OCI-LY7 (cell line): ENCODE results near the gene TMEM270. TPM values are rescaled to one million over a fixed set of nuclear protein-coding genes. Genes with fewer than 3 reads are reported as not detected.
"Not testable (repeated sequence)": the region's sequence is repeated elsewhere in the genome, so short reads cannot be mapped to it uniquely, and the experiment has no call there.

Experiments used
- BruUV-seq: library from RNA; stranded (reverse); fragments of 400-500 nt; replicated peaks from 2 replicates; lab custom pipeline; 2021; lab: Mats Ljungman, UMichigan
- CTCF ChIA-PET: fragments of 300-600 bp; sonication (Branson Sonifier 250); formaldehyde crosslinking; loops from one replicate; lab custom pipeline; 2022; ENCODE audit warnings: antibody characterized with exemption; ENCODE audit not compliant: unreplicated experiment; lab: Charles Lee
- POLR2A ChIA-PET: fragments of 300-600 bp; sonication (Branson Sonifier 250); formaldehyde crosslinking; loops from one replicate; lab custom pipeline; 2022; ENCODE audit warnings: antibody characterized with exemption; lab: Charles Lee
- DNase-seq: peaks from one replicate; pipeline ENCODE4 v3.0.0-alpha.2; 2015; ENCODE audit warnings: low spot score
- H2AFZ ChIP-seq: fragments of 200-600 bp; sonication (generic), shearing (Covaris generic); 2 replicates; pipeline ENCODE4 v1.6.1; 2014; ENCODE audit warnings: mild to moderate bottlenecking, antibody characterized with exemption, low read length, moderate library complexity
- H3K27ac ChIP-seq: fragments of 200-600 bp; sonication (generic); 2 replicates; pipeline ENCODE4 v1.5.1; 2014; ENCODE audit warnings: mixed run types, low read depth, mild to moderate bottlenecking, moderate library complexity, low read length, inconsistent platforms; ENCODE audit not compliant: poor library complexity, severe bottlenecking
- H3K36me3 ChIP-seq: fragments of 200-600 bp; sonication (generic); 2 replicates; pipeline ENCODE4 v1.6.1; 2014; ENCODE audit warnings: mild to moderate bottlenecking, antibody characterized with exemption, low read length, moderate library complexity, mixed read lengths; ENCODE audit not compliant: insufficient read depth
- H3K4me1 ChIP-seq: fragments of 200-600 bp; sonication (generic); 2 replicates; pipeline ENCODE4 v1.5.1; 2014; ENCODE audit warnings: mild to moderate bottlenecking, low read length; ENCODE audit not compliant: insufficient read depth, poor library complexity, severe bottlenecking
- H3K4me2 ChIP-seq: fragments of 200-600 bp; sonication (generic); 2 replicates; pipeline ENCODE4 v1.6.1; 2014; ENCODE audit warnings: mild to moderate bottlenecking, low read length
- H3K4me3 ChIP-seq: fragments of 200-600 bp; sonication (generic); 2 replicates; pipeline ENCODE4 v1.5.1; 2014; ENCODE audit warnings: mild to moderate bottlenecking, low read depth, low read length; ENCODE audit not compliant: poor library complexity, severe bottlenecking
- H3K79me2 ChIP-seq: fragments of 200-600 bp; sonication (generic); 2 replicates; pipeline ENCODE4 v1.6.1; 2016; ENCODE audit warnings: low read depth, mild to moderate bottlenecking, low read length, moderate library complexity, mixed read lengths; ENCODE audit not compliant: insufficient read depth
- H3K9me2 ChIP-seq: fragments of 200-600 bp; sonication (generic); 2 replicates; pipeline ENCODE4 v1.6.1; 2016; ENCODE audit warnings: mild to moderate bottlenecking, low read length, mixed read lengths; ENCODE audit not compliant: insufficient read depth
- H3K9me3 ChIP-seq: fragments of 200-600 bp; sonication (generic); 2 replicates; pipeline ENCODE4 v1.6.1; 2014; ENCODE audit warnings: mild to moderate bottlenecking, mixed run types, low read length, mixed read lengths
- H4K20me1 ChIP-seq: fragments of 200-600 bp; sonication (generic); 2 replicates; pipeline ENCODE4 v1.6.1; 2014; ENCODE audit warnings: mild to moderate bottlenecking, antibody characterized with exemption, low read length, moderate library complexity, mixed read lengths; ENCODE audit not compliant: insufficient read depth
- EZH2phosphoT487 ChIP-seq: fragments of 200-600 bp; sonication (generic); IDR thresholded peaks from 2 replicates; pipeline ENCODE4 v1.6.1; 2018; ENCODE audit warnings: low read depth, borderline replicate concordance, mild to moderate bottlenecking, mixed run types, antibody characterized with exemption, low read length, moderate library complexity, mixed read lengths
- intact Hi-C: fragments of 100-400 bp; cut with micrococcal nuclease; formaldehyde crosslinking; loops from one replicate; pipeline ENCODE4 v1.10.0; 2022; ENCODE audit not compliant: unreplicated experiment
- total RNA-seq, 2 experiments: library from RNA; depleted of rRNA in 1 of 2; stranded (reverse); fragments of >200 nt in 1 of 2; shearing (Covaris generic) in 1 of 2; gene quantifications; 2 replicates each; pipeline ENCODE4 v1.2.3, GENCODE V29; 2014 to 2022
- TF ChIP-seq, protein P1 (sequence below): fragments of 200-600 bp; sonication (generic); conservative IDR thresholded peaks from 2 replicates; pipeline ENCODE4 v1.5.1; 2014; ENCODE audit warnings: mild to moderate bottlenecking, antibody characterized with exemption, low read length, moderate library complexity, mixed read lengths

The TMEM270 gene
- total RNA-seq, 2 experiments from 2014 or later: not detected

DNA sequence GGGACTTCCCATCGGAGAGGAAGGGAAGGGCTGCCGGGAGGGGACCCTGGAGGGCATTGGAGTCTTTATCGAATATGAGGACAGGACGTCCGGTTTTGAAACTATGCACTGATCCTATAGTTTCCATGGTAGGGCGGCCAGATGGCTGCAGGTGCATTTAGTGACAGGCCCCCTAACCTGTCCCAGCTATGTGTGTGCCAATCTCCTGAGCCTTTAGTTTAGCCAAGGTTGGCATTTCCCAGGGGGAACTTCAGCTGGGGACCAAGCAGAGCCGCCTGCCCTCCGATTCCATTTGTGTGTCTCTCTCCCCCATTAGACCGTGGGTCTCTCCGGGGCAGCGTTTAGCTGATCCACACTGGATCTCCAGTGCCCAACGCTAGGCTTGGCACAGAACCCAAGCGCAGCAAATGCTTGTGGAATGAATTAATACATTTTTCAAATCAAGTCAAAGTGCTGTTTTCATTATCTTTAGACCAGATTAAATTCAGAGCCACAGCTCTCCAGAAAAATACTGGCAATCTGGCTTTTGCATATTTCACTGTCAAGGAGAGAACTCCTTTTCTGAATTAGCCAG is 19.9 kb downstream of the TMEM270 start:
- H3K27ac ChIP-seq: no peak overlapping the region
- no peak overlapping the region for H2AFZ ChIP-seq
- no peak for DNase-seq
- no peaks in the 10 kb centered on the region for H3K79me2 ChIP-seq
- POLR2A ChIA-PET: no interaction called here
- H3K36me3 ChIP-seq: no peaks in the 10 kb centered on the region
- intact Hi-C loops: no loop called here
- no peaks in the 10 kb centered on the region for H3K4me1 ChIP-seq
- H3K4me2 ChIP-seq: no peak overlapping the region
- no peak overlapping the region for H3K4me3 ChIP-seq
- CTCF ChIA-PET: no interaction called here
- H4K20me1 ChIP-seq: no peaks in the 10 kb centered on the region
- no TSS peak for BruUV-seq
- no peak for TF ChIP-seq EZH2phosphoT487
- TF ChIP-seq, protein P1, sequence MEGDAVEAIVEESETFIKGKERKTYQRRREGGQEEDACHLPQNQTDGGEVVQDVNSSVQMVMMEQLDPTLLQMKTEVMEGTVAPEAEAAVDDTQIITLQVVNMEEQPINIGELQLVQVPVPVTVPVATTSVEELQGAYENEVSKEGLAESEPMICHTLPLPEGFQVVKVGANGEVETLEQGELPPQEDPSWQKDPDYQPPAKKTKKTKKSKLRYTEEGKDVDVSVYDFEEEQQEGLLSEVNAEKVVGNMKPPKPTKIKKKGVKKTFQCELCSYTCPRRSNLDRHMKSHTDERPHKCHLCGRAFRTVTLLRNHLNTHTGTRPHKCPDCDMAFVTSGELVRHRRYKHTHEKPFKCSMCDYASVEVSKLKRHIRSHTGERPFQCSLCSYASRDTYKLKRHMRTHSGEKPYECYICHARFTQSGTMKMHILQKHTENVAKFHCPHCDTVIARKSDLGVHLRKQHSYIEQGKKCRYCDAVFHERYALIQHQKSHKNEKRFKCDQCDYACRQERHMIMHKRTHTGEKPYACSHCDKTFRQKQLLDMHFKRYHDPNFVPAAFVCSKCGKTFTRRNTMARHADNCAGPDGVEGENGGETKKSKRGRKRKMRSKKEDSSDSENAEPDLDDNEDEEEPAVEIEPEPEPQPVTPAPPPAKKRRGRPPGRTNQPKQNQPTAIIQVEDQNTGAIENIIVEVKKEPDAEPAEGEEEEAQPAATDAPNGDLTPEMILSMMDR: no peak
- H3K9me2 ChIP-seq: no peaks in the 10 kb centered on the region
- no peaks in the 10 kb centered on the region for H3K9me3 ChIP-seq

- Histone ChIP-seq H3K36me3 (no peaks in the 10 kb centered on the region), H2AFZ (no peak overlapping the region), H3K9me2 (no peaks in the 10 kb centered on the region), H3K27ac (no peak overlapping the region), H3K79me2 (no peaks in the 10 kb centered on the region), H3K4me1 (no peaks in the 10 kb centered on the region), H3K4me2 (no peak overlapping the region), H3K9me3 (no peaks in the 10 kb centered on the region), H3K4me3 (no peak overlapping the region), H4K20me1 (no peaks in the 10 kb centered on the region)
- no peak for DNase-seq
- no TSS peak for BruUV-seq
- intact Hi-C loops: no loop called here
- POLR2A ChIA-PET: no interaction called here
- CTCF ChIA-PET: no interaction called here
- TF ChIP-seq, protein P1: no peak
- no peak for TF ChIP-seq EZH2phosphoT487
Measured at GRCh38 chr7:73881352-73882046, 20.5 kb downstream of the TMEM270 start.

DNA sequence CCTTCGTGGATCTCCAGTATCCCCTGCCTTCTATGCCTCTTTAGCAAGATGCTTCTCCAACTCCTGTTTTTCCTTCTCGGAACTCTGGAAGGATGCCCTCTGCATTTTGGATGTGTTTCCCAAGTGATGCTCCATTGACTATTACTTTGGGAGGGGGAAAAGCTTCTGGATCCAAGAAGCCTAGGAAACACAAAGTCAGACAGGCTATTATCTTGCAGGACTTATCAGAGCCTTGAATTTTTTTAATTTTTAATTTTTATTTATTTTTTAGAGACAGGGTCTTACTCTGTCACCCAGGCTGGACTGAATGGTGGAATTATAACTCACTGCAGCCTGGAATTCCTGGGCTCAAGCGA is 21.1 kb downstream of the TMEM270 start:
- Histone ChIP-seq H4K20me1 (no peaks in the 10 kb centered on the region), H3K4me2 (no peak overlapping the region), H3K9me2 (no peaks in the 10 kb centered on the region), H3K36me3 (no peaks in the 10 kb centered on the region), H3K4me1 (no peaks in the 10 kb centered on the region), H3K79me2 (no peaks in the 10 kb centered on the region), H3K27ac (no peak overlapping the region), H2AFZ (no peak overlapping the region), H3K9me3 (no peaks in the 10 kb centered on the region), H3K4me3 (no peak overlapping the region)
- intact Hi-C loops: no loop called here
- no peak for TF ChIP-seq EZH2phosphoT487
- TF ChIP-seq, protein P1: no peak
- CTCF ChIA-PET: no interaction called here
- no peak for DNase-seq
- POLR2A ChIA-PET: no interaction called here
- BruUV-seq: no TSS peak

GRCh38 chr7:73884867-73885422 is 24.0 kb downstream of the TMEM270 start:
- BruUV-seq, H3K36me3 ChIP-seq, H3K9me3 ChIP-seq, intact Hi-C loops, H2AFZ ChIP-seq, H3K4me1 ChIP-seq, H3K27ac ChIP-seq, H3K4me2 ChIP-seq, H4K20me1 ChIP-seq, H3K9me2 ChIP-seq, POLR2A ChIA-PET, DNase-seq, H3K4me3 ChIP-seq, CTCF ChIA-PET, H3K79me2 ChIP-seq: not testable (repeated sequence)
